ENCODE measurements around the gene EIF5B. TPM values are rescaled to one million over a fixed set of nuclear protein-coding genes. Genes with fewer than 3 reads are reported as not detected.
"Not testable (repeated sequence)": the region's sequence is repeated elsewhere in the genome, so short reads cannot be mapped to it uniquely, and the experiment has no call there.

Gene EIF5B
- total and polyA plus RNA-seq, 4 donors, result 21.5 to 57.1 (median 38.6) TPM

- Histone ChIP-seq H3K4me1 (ENCODE audit: control insufficient read depth, insufficient read depth, low read length) (peaks cover 7% of the 10 kb centered on the region), H3K27ac (ENCODE audit: low read depth, low read length) (peak overlapping the region; percentile 92), H3K27me3 (ENCODE audit: control insufficient read depth, insufficient read depth, low read length) (no peaks in the 10 kb centered on the region), H3K4me3 (ENCODE audit: low read depth, low read length) (peak overlapping the region; percentile 93), H3K9me3 (ENCODE audit: control insufficient read depth, insufficient read depth, low read length) (no peaks in the 10 kb centered on the region), H3K36me3 (ENCODE audit: control insufficient read depth, insufficient read depth, low read length) (peaks cover 6% of the 10 kb centered on the region)
- DNase-seq (ENCODE audit: low read depth in 4 of 6, low spot score in 6 of 6), result peak in 2 of 6 donors; percentile 52 to 76
- WGBS (ENCODE audit: insufficient coverage), result 5% methylated on average over 4 of the region's 8 CpGs
These were observed 431 bp upstream of the EIF5B start for GRCh38 chr2:99336804-99337112.

- Histone ChIP-seq H3K27me3 (ENCODE audit: control insufficient read depth, insufficient read depth, low read length) (no peaks in the 10 kb centered on the region), H3K4me3 (ENCODE audit: low read depth, low read length) (peak overlapping the region; percentile 93), H3K4me1 (ENCODE audit: control insufficient read depth, insufficient read depth, low read length) (peaks cover 7% of the 10 kb centered on the region), H3K27ac (ENCODE audit: low read depth, low read length) (peak overlapping the region; percentile 64), H3K9me3 (ENCODE audit: control insufficient read depth, insufficient read depth, low read length) (no peaks in the 10 kb centered on the region), H3K36me3 (ENCODE audit: control insufficient read depth, insufficient read depth, low read length) (no peaks in the 10 kb centered on the region)
- no peak for DNase-seq (ENCODE audit: low read depth in 4 of 6, low spot score in 6 of 6)
- WGBS (ENCODE audit: insufficient coverage), result 40% methylated on average over 1 of the region's 17 CpGs
These were observed 918 bp downstream of the EIF5B start for GRCh38 chr2:99338029-99338585.

GRCh38 chr2:99340669-99341236 is 3.6 kb downstream of the EIF5B start:
- Histone ChIP-seq H3K36me3 (ENCODE audit: control insufficient read depth, insufficient read depth, low read length) (no peaks in the 10 kb centered on the region), H3K9me3 (ENCODE audit: control insufficient read depth, insufficient read depth, low read length) (no peaks in the 10 kb centered on the region), H3K27ac (ENCODE audit: low read depth, low read length) (no peak overlapping the region), H3K4me3 (ENCODE audit: low read depth, low read length) (no peak overlapping the region), H3K4me1 (ENCODE audit: control insufficient read depth, insufficient read depth, low read length) (peaks cover 2% of the 10 kb centered on the region), H3K27me3 (ENCODE audit: control insufficient read depth, insufficient read depth, low read length) (no peaks in the 10 kb centered on the region)
- 93% methylated on average over 3 of the region's 8 CpGs for WGBS (ENCODE audit: insufficient coverage)
- DNase-seq (ENCODE audit: low read depth in 4 of 6, low spot score in 6 of 6), result no peak

GRCh38 chr2:99342536-99342935 is 5.3 kb downstream of the EIF5B start:
- DNase-seq (ENCODE audit: low read depth in 4 of 6, low spot score in 6 of 6), result no peak
- Histone ChIP-seq H3K27ac (ENCODE audit: low read depth, low read length) (no peak overlapping the region), H3K4me3 (ENCODE audit: low read depth, low read length) (no peak overlapping the region), H3K9me3 (ENCODE audit: control insufficient read depth, insufficient read depth, low read length) (no peaks in the 10 kb centered on the region), H3K4me1 (ENCODE audit: control insufficient read depth, insufficient read depth, low read length) (peaks cover 2% of the 10 kb centered on the region), H3K27me3 (ENCODE audit: control insufficient read depth, insufficient read depth, low read length) (no peaks in the 10 kb centered on the region), H3K36me3 (ENCODE audit: control insufficient read depth, insufficient read depth, low read length) (no peaks in the 10 kb centered on the region)
- no CpG with 5 or more reads among the region's 2 CpGs for WGBS (ENCODE audit: insufficient coverage)

DNA sequence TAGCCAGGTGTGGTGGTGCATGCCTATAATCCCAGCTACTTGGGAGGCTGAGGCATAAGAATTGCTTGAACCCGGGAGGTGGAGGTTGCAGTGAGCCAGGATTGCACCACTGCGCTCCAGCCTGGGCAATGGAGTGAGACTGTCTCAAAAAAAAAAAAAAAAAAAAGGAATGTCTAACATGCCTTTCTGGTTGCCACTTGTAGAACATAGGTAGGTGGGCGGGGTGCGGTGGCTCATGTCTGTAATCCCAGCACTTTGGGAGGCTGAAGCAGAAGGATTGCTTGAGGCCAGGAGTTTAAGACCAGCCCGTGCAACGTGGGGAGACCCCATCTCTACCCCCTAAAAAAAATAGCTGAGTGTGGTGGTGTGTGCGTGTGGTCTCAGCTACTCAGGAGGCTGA is 8.3 kb downstream of the EIF5B start:
- H3K36me3 ChIP-seq (ENCODE audit: control insufficient read depth, insufficient read depth, low read length); H3K27ac ChIP-seq (ENCODE audit: low read depth, low read length); H3K27me3 ChIP-seq (ENCODE audit: control insufficient read depth, insufficient read depth, low read length); H3K4me1 ChIP-seq (ENCODE audit: control insufficient read depth, insufficient read depth, low read length); DNase-seq (ENCODE audit: low read depth in 4 of 6, low spot score in 6 of 6); H3K9me3 ChIP-seq (ENCODE audit: control insufficient read depth, insufficient read depth, low read length); H3K4me3 ChIP-seq (ENCODE audit: low read depth, low read length): not testable (repeated sequence)
- 97% methylated on average over 5 of the region's 7 CpGs for WGBS (ENCODE audit: insufficient coverage)

DNA sequence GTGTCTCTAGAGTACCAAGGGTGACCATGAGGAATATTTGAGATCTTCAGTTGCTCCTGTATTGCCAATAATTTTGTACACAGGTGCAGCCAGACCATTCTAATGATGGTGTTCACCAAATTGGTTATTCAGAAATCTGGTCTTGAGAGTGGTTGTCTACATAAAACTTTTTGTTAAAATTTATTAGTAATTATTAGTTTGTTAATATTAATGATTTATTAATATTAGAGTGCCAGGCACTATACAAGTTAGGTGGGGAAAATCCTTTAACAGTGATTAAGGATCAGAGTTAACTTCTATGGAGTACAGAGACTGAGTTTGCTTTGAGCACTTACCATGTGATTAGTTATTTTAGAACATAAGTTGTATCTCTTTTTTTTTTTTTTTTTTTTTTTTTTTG is 9.0 kb downstream of the EIF5B start:
- Histone ChIP-seq H3K4me1 (ENCODE audit: control insufficient read depth, insufficient read depth, low read length) (no peaks in the 10 kb centered on the region), H3K4me3 (ENCODE audit: low read depth, low read length) (no peak overlapping the region), H3K36me3 (ENCODE audit: control insufficient read depth, insufficient read depth, low read length) (no peaks in the 10 kb centered on the region)

DNA sequence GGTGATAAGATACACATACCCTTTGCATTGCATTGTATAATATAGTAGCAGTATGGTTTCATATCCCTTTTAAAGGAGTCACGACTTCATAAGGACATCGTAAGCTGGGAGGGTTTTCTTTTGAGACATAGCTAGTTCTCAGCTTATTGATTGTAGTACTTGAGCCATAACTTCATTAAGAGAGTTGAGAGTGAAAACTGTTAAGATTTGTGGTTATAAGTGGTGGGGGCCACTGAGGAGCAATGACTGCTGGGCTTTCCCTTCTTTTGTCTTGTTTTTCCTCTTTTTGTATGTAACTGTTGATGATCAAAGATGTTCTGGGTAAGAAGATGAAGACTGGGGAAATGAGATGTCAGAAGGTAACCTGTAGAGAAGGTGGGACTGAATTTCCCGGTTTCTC is 11.0 kb downstream of the EIF5B start:
- Histone ChIP-seq H3K9me3 (ENCODE audit: control insufficient read depth, insufficient read depth, low read length) (no peaks in the 10 kb centered on the region), H3K27me3 (ENCODE audit: control insufficient read depth, insufficient read depth, low read length) (no peaks in the 10 kb centered on the region), H3K4me3 (ENCODE audit: low read depth, low read length) (no peak overlapping the region), H3K36me3 (ENCODE audit: control insufficient read depth, insufficient read depth, low read length) (no peaks in the 10 kb centered on the region), H3K4me1 (ENCODE audit: control insufficient read depth, insufficient read depth, low read length) (no peaks in the 10 kb centered on the region), H3K27ac (ENCODE audit: low read depth, low read length) (no peak overlapping the region)
- DNase-seq (ENCODE audit: low read depth in 4 of 6, low spot score in 6 of 6), result no peak
- 100% methylated on average over 2 of the region's 3 CpGs for WGBS (ENCODE audit: insufficient coverage)

More for the DNA sequence above, 9.0 kb downstream of the EIF5B start:
- no peak for DNase-seq (ENCODE audit: low read depth in 4 of 6, low spot score in 6 of 6)
- Histone ChIP-seq H3K9me3 (ENCODE audit: control insufficient read depth, insufficient read depth, low read length) (no peaks in the 10 kb centered on the region), H3K27me3 (ENCODE audit: control insufficient read depth, insufficient read depth, low read length) (no peaks in the 10 kb centered on the region), H3K27ac (ENCODE audit: low read depth, low read length) (no peak overlapping the region)

DNA sequence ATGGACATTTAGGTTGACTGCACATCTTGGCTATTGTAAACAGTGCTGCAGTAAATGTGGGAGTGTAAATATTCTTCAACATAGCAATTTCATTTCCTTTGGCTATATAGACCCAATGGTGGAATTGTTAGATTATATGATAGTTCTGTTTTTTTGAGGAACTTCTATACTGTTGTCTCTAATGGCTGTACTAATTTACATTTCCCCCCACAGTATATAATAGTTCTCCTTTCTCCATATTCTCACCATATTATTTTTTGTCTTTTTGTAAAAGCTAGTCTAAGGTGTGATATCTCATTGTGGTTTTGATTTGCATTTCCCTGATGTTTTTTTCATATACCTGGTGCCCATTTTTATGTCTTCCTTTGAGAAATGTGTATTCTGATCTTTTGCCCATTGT is 13.0 kb downstream of the EIF5B start:
- H3K27me3 ChIP-seq (ENCODE audit: control insufficient read depth, insufficient read depth, low read length), result no peaks in the 10 kb centered on the region
- no peak overlapping the region for H3K27ac ChIP-seq (ENCODE audit: low read depth, low read length)
- H3K4me1 ChIP-seq (ENCODE audit: control insufficient read depth, insufficient read depth, low read length), result no peaks in the 10 kb centered on the region
- H3K9me3 ChIP-seq (ENCODE audit: control insufficient read depth, insufficient read depth, low read length), result no peaks in the 10 kb centered on the region
- DNase-seq (ENCODE audit: low read depth in 4 of 6, low spot score in 6 of 6), result no peak
- H3K4me3 ChIP-seq (ENCODE audit: low read depth, low read length), result no peak overlapping the region
- H3K36me3 ChIP-seq (ENCODE audit: control insufficient read depth, insufficient read depth, low read length), result no peaks in the 10 kb centered on the region

- Histone ChIP-seq H3K4me1 (ENCODE audit: control insufficient read depth, insufficient read depth, low read length) (no peaks in the 10 kb centered on the region), H3K36me3 (ENCODE audit: control insufficient read depth, insufficient read depth, low read length) (no peaks in the 10 kb centered on the region), H3K27ac (ENCODE audit: low read depth, low read length) (no peak overlapping the region), H3K4me3 (ENCODE audit: low read depth, low read length) (no peak overlapping the region), H3K27me3 (ENCODE audit: control insufficient read depth, insufficient read depth, low read length) (no peaks in the 10 kb centered on the region), H3K9me3 (ENCODE audit: control insufficient read depth, insufficient read depth, low read length) (no peaks in the 10 kb centered on the region)
- DNase-seq (ENCODE audit: low read depth in 4 of 6, low spot score in 6 of 6), result no peak
- no CpG with 5 or more reads among the region's 1 CpG for WGBS (ENCODE audit: insufficient coverage)
These were observed 16.9 kb downstream of the EIF5B start for GRCh38 chr2:99354070-99354469.

DNA sequence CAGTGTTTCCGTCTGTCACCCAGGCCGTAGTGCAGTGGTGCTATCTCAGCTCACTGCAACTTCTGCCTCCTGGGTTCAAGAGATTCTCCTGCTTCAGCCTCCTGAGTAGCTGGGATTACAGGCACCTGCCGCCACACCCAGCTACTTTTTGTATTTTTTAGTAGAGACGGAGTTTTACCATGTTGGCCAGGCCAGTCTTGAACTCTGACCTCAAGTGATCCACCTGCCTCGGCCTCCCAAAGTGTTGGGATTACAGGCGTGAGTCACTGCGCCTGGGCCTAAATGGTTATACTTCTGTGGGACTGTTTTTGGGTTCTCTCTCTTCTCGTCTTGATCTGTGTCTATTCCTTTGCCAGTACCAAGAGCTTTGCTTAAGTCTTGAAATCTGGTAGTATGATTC is 17.6 kb downstream of the EIF5B start:
- H3K36me3 ChIP-seq (ENCODE audit: control insufficient read depth, insufficient read depth, low read length); H3K9me3 ChIP-seq (ENCODE audit: control insufficient read depth, insufficient read depth, low read length); DNase-seq (ENCODE audit: low read depth in 4 of 6, low spot score in 6 of 6); H3K27ac ChIP-seq (ENCODE audit: low read depth, low read length); H3K4me1 ChIP-seq (ENCODE audit: control insufficient read depth, insufficient read depth, low read length); H3K27me3 ChIP-seq (ENCODE audit: control insufficient read depth, insufficient read depth, low read length); H3K4me3 ChIP-seq (ENCODE audit: low read depth, low read length): not testable (repeated sequence)
- WGBS (ENCODE audit: insufficient coverage), result 100% methylated on average over 3 of the region's 8 CpGs

Data from spinal cord (tissue), 10 donors.